Adrenal gland (tissue), 5 donors: ENCODE data around the gene INSYN1.

Experiments used
- POLR2A ChIP-seq, 2 donors: fragments of 450-650 bp; IDR thresholded peaks; one replicate each; pipeline ENCODE4 v1.6.1; 2017; ENCODE audit warnings: antibody characterized with exemption in 2 of 2, mild to moderate bottlenecking in 2 of 2, moderate library complexity in 1 of 2
- TF ChIP-seq, protein P1 (sequence below), 6 experiments: fragments of 450-650 bp in 4 of 6; fragments of 200-600 bp in 2 of 6; sonication (generic) in 1 of 6; IDR thresholded peaks; 1 replicate in 5 of 6; 2 replicates in 1 of 6; pipeline versions ENCODE4 v1.5.1 to v1.8.0; 2016 to 2021; ENCODE audit warnings: antibody characterized with exemption in 6 of 6, mild to moderate bottlenecking in 2 of 6, moderate library complexity in 1 of 6
- donor health status: DM: no; HTN: no; CAD: no.

GRCh38 chr15:73745073-73745472 lies 8.1 kb downstream of the INSYN1 start:
- TF ChIP-seq, protein P1, sequence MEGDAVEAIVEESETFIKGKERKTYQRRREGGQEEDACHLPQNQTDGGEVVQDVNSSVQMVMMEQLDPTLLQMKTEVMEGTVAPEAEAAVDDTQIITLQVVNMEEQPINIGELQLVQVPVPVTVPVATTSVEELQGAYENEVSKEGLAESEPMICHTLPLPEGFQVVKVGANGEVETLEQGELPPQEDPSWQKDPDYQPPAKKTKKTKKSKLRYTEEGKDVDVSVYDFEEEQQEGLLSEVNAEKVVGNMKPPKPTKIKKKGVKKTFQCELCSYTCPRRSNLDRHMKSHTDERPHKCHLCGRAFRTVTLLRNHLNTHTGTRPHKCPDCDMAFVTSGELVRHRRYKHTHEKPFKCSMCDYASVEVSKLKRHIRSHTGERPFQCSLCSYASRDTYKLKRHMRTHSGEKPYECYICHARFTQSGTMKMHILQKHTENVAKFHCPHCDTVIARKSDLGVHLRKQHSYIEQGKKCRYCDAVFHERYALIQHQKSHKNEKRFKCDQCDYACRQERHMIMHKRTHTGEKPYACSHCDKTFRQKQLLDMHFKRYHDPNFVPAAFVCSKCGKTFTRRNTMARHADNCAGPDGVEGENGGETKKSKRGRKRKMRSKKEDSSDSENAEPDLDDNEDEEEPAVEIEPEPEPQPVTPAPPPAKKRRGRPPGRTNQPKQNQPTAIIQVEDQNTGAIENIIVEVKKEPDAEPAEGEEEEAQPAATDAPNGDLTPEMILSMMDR (IDR thresholded peaks at IDR 0.05): no peak
- no peak for TF ChIP-seq POLR2A (IDR thresholded peaks at IDR 0.05)
